ENCODE results near the gene TMEM181.

The TMEM181 gene

DNA sequence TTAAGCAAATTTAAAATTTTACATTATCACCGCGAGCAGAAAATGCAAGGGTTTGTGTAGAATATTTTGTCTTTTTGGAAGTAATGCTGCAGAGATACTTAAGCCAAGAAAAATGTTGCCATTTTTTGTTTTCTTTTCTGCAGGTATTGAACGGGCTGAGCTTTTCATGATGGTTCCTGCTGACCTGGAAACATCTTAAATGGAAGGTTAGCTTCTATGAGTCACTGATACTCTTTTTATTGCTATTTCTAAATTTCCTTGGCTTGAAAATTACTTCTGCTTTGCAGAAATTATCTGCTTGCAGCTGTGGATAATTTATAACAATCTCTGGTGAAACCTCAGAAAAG, 102.7 kb downstream of the TMEM181 start:
- no peak for DNase-seq
- H3K4me3 ChIP-seq (ENCODE audit: low read depth, low read length): no peak overlapping the region
- no peak overlapping the region for H3K27ac ChIP-seq
- no peaks in the 10 kb centered on the region for H3K27me3 ChIP-seq (ENCODE audit: insufficient read depth, low read depth, severe bottlenecking)
- TF ChIP-seq, protein P1, sequence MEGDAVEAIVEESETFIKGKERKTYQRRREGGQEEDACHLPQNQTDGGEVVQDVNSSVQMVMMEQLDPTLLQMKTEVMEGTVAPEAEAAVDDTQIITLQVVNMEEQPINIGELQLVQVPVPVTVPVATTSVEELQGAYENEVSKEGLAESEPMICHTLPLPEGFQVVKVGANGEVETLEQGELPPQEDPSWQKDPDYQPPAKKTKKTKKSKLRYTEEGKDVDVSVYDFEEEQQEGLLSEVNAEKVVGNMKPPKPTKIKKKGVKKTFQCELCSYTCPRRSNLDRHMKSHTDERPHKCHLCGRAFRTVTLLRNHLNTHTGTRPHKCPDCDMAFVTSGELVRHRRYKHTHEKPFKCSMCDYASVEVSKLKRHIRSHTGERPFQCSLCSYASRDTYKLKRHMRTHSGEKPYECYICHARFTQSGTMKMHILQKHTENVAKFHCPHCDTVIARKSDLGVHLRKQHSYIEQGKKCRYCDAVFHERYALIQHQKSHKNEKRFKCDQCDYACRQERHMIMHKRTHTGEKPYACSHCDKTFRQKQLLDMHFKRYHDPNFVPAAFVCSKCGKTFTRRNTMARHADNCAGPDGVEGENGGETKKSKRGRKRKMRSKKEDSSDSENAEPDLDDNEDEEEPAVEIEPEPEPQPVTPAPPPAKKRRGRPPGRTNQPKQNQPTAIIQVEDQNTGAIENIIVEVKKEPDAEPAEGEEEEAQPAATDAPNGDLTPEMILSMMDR (IDR thresholded peaks at IDR 0.05; ENCODE audit: low read depth, low read length): no peak
- H3K36me3 ChIP-seq: no peaks in the 10 kb centered on the region
- no peaks in the 10 kb centered on the region for H3K9me3 ChIP-seq (ENCODE audit: severe bottlenecking)

DNA sequence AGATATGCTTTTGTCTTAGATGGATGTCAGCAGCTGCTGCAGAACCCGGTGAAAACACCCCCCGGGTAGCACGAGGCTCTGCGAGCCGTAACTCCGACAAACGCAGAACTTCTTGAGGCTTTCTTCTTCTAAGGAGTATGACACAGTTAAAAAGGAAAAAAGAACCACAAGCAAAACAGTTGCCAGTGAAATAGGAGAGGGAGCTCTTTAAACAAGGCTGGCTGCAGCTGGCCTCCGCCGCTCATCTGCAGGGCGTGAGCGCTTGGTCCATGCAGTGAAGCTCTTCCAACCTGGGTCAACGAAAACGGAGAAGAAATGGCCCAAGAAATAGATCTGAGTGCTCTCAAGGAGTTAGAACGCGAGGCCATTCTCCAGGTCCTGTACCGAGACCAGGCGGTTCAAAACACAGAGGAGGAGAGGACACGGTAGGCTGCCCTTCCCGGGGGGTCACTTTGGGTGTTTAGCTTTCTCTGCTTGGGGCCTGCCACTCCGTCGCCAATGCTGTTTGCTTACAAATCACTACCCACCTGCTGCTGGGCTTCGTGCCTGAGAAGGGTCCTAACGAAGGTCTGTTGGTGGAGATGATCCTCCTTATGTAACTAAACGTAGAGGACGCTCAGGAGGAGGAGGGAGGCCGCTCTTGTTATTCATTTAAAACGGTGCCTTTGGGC, 103.2 kb downstream of the TMEM181 start:
- H3K27me3 ChIP-seq (ENCODE audit: insufficient read depth, low read depth, severe bottlenecking): no peaks in the 10 kb centered on the region
- H3K4me3 ChIP-seq (ENCODE audit: low read depth, low read length): no peak overlapping the region
- no peak for DNase-seq
- no peaks in the 10 kb centered on the region for H3K9me3 ChIP-seq (ENCODE audit: severe bottlenecking)
- H3K36me3 ChIP-seq: no peaks in the 10 kb centered on the region
- TF ChIP-seq, protein P1 (IDR thresholded peaks at IDR 0.05; ENCODE audit: low read depth, low read length): no peak
- H3K27ac ChIP-seq: no peak overlapping the region

DNA sequence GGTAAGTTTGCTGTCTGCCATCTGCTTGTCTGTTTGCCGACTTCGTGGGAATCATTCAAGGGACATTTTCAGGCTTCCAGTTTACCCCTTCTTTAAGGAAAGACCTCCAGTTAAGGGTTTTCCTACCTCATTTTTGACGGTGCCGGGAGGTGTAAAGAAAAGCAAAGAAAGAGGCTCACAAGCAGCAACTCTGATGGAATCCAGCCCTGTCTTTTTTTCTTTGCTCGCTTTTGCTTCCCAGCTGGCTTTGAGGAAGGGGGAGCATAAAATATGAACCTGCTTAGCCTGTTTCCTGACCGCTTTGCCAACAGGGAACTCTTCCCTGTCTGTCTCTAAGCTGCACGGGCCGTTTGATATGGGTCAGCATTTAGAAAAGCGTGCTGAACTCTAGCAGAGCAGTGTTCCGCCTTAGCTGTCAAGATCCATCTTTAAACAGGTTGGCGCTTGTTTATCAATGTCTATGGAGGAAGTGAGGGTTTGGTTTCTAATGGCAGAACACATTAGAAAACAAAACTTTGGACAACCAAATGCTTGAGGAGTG, 103.8 kb downstream of the TMEM181 start:
- H3K36me3 ChIP-seq: no peaks in the 10 kb centered on the region
- TF ChIP-seq, protein P1 (IDR thresholded peaks at IDR 0.05; ENCODE audit: low read depth, low read length): no peak
- no peak overlapping the region for H3K4me3 ChIP-seq (ENCODE audit: low read depth, low read length)
- H3K27ac ChIP-seq: no peak overlapping the region
- no peak for DNase-seq
- no peaks in the 10 kb centered on the region for H3K27me3 ChIP-seq (ENCODE audit: insufficient read depth, low read depth, severe bottlenecking)
- no peaks in the 10 kb centered on the region for H3K9me3 ChIP-seq (ENCODE audit: severe bottlenecking)

DNA sequence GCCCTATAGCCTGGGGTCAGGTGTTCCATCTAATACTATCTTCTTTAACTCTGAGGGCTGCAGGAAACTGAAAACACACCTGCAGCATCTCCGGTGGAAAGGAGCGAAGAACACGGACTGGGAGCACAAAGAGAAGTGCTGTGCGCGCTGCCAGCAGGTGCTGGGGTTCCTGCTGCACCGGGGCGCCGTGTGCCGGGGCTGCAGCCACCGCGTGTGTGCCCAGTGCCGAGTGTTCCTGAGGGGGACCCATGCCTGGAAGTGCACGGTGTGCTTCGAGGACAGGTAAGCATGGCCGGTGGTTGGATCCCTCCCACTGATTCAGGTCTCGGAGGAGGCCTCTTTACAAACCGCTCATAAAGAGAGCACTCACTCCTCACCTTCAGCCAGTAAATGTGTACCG, 105.4 kb downstream of the TMEM181 start:
- no peaks in the 10 kb centered on the region for H3K27me3 ChIP-seq (ENCODE audit: insufficient read depth, low read depth, severe bottlenecking)
- no peak overlapping the region for H3K27ac ChIP-seq

DNA sequence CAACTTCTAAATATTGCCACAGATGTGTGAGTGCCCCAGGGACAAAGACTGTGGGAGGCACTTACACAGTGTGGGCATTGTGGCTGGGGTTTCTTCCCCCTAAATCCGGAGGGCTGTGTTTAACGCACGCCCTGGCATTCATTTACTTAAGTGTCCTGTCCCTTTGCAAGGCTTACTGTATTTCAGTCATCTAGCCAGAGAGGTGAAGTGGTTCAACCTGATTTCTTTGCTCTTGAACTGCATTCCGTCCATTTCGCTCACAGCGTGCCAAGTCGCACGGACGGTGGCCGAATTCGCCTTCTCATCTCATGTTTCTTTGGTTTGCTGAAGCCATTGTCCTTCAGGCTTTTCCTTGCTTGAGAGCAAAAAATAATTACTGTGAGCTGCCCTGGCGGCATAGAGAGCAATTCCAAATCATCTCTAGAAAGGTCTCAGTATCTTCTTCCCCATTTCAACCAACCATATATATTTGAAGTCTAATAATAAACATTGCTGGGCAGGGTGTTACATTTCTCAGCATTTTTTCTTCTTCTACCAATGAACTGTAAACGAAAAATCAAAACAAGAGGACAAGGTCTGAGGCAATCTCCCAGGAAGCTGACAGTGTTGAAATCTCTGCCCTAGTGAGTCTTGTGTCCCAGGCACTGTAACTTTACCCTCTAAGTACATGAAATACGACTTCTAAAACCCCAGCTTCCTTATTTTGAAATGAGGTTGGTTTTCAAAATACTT, 106.9 kb downstream of the TMEM181 start:
- DNase-seq: no peak
- H3K9me3 ChIP-seq (ENCODE audit: severe bottlenecking): no peaks in the 10 kb centered on the region
- TF ChIP-seq, protein P1 (IDR thresholded peaks at IDR 0.05; ENCODE audit: low read depth, low read length): no peak
- H3K27ac ChIP-seq: no peak overlapping the region
- H3K27me3 ChIP-seq (ENCODE audit: insufficient read depth, low read depth, severe bottlenecking): no peaks in the 10 kb centered on the region
- H3K36me3 ChIP-seq: no peaks in the 10 kb centered on the region
- H3K4me3 ChIP-seq (ENCODE audit: low read depth, low read length): no peak overlapping the region

More for the DNA sequence above, 105.4 kb downstream of the TMEM181 start:
- no peaks in the 10 kb centered on the region for H3K9me3 ChIP-seq (ENCODE audit: severe bottlenecking)
- DNase-seq: no peak
- H3K4me3 ChIP-seq (ENCODE audit: low read depth, low read length): no peak overlapping the region
- H3K36me3 ChIP-seq: no peaks in the 10 kb centered on the region
- TF ChIP-seq, protein P1 (IDR thresholded peaks at IDR 0.05; ENCODE audit: low read depth, low read length): no peak

Measured in WERI-Rb-1 (cell line).